Hematopoietic multipotent progenitor cell (in vitro differentiated cells): ENCODE data around the gene VPS4B. TPM values are rescaled to one million over a fixed set of nuclear protein-coding genes. Genes with fewer than 3 reads are reported as not detected.
A peak's percentile ranks its signal among the peaks of the same experiment; 100 is the strongest.
"Not testable (repeated sequence)": the region's sequence is repeated elsewhere in the genome, so short reads cannot be mapped to it uniquely, and the experiment has no call there.

Source experiments
- DNase-seq, 3 donors: peaks; one replicate each; pipeline ENCODE4 v3.0.0-alpha.2; 2011 to 2015; ENCODE audit warnings: low read depth in 2 of 3, low spot score in 2 of 3
- total RNA-seq: library from RNA; depleted of rRNA; stranded (reverse); fragments of >200 nt; gene quantifications from one replicate; pipeline ENCODE4 v1.2.3, GENCODE V29; 2012

VPS4B gene
- total RNA-seq, 1 donor = 18.0 TPM

DNA sequence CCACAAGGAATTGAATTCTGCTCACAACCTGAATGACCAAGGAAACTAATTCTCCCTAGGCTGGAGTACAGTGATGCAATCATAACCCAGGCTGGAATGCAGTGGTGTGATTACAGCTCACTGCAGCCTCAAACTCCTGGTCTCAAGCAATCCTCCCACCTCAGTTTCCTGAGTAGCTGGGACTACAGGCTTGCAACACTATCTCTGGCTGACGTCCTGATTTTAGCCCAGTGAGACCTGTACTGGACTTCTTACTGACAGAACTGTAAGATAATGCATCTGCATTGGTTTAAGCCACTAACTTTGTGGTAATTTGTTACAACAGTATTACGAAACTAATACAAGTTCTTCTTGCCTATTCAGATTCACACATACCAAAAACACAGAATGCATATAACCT is 45.7 kb downstream of the VPS4B start:
- no peak for DNase-seq

DNA sequence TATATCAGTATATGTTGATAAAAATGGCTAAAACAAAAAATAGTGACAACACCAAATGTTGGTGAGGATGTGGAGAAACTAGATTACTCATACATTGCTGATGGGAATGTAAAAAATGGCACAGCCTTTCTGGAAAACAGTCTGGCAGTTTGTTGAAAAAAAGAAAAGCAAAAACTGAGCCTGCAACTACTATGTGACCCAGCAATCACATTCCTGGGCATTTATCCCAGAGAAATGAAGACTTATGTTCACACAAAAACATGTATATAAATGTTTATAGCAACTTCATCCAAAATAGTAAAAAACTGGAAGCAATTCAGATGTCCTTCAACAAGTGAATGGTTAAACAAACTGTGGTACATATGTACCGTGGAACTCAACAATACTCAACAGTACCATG is 47.7 kb downstream of the VPS4B start:
- no peak for DNase-seq

DNA sequence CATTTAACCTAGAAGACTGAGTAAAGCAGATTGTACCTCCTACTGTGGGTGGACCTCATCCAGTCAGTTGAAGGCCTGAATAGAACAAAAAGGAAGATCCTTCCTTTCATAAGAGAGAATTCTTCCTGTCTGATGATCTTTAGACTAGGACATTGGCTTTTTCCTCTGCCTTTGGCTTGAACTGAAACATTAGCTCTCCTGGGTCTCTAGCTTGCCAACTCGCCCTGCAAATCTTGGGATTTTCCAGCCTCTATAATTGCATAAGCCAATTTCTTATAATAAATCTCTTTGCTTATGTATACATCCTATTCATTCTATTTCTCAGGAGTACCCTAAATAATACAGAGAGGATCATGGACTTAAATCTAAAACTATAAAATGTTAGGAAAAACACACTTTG is 49.1 kb downstream of the VPS4B start:
- no peak for DNase-seq

DNA sequence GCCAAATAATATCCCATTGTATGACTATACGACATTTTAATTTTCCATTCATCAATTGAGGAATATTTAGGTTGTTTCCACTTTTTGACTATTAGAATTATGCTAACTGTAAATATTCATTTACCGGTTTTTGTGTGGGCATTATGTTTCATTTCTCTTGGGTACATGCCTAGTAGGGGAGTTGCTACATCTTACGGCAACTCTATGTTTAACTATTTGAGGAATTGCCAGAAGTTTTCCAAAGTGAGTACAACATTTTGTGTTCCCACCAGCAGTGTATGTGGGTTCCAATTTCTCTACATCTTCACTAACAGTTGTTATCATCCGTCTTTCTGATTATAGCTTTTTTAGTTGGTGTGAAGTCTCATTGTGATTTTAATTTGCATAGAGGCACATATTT is 53.7 kb downstream of the VPS4B start:
- DNase-seq = no peak

DNA sequence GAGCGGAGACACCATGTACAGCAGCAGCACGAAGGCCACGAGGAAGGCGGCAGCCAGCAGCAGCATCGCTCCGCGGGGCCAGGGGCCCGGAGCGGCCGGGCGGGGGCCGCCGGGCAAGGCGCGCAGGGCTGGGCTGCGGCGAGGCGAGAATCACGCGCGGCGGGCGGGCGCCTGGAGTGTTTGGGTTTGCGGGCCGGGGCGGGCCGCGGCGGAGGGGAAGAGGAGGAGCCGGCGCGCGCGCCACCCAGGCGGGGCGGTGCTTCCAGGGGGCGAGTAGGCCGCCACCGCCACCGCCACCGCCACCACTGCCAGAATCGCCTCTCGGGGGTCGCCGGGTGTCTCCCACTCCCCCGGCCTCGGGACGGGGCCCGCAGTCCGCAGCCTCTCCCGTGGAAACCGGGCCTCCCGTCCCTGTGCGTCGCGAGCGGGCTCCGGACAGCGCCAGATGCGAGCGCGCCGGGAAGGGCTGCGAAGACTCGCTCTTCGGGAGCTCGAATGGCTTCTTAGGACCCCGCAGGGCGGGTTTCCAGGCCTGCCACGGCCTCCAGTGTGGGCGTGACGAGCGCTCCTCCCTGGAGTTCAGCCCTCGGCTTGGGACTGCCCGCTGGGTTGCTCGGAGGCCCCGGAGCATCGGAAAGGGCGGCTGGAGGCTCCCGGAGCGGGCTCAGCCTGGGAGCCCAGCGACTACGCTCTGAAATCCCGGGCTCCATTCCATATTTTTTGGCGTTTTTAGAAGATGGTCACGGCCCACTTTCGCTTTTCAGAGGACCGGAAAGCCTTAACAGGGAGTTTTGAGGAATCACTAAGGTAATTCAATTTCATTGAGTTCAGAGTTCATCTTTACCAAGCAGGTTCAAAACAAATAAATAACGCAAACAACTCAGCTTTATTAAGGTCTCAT is 55.0 kb downstream of the VPS4B start, which contains the start of gene KDSR:
Gene KDSR, minus strand, starts transcription at position 154 of the 901 bp plus-strand sequence. Its CDS starts 88 bp downstream, at position 66.
- peak; percentile 60 to 98 (median 96) for DNase-seq

DNA sequence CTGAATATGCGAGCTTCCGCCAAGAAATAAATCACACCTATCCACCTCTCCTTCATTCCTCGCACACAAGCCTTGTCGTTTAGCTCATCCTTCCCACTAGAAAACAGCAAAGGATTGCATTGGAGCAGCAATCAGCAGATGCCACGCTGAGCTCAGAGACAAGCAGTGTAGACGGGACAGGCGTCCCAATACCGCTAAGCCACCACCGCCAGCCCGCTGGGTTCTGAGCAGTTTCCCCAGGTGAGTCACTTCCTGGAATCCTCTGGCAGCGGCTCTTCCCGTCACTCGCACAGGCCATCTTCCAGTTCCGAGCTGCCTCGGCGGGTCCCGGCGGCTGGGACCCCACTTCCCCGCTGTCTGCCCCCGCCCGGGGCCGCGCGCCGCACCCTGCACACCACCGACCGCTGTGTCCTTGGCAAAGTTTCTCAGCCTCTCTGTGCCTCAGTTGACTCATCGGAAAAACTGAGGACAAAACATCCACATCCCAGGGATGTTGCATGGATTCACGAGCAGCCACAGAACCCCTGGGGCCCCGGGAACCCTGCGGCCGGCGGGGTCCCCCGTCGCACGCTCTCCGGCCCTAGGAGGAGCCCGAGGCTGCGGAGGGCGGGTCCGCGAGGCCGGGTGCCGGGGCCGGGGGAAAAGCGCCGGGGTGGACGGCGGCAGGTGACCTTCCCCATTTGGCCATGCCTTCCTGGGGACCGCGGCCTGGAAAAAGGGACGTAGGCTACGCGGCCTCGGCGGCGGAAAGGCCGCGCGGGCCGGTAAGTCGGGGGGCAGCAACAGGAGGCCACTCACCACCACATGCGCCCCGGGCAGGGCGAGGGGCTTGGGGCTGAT is 55.8 kb downstream of the VPS4B start:
- peak; percentile 29 to 63 (median 46) for DNase-seq

DNA sequence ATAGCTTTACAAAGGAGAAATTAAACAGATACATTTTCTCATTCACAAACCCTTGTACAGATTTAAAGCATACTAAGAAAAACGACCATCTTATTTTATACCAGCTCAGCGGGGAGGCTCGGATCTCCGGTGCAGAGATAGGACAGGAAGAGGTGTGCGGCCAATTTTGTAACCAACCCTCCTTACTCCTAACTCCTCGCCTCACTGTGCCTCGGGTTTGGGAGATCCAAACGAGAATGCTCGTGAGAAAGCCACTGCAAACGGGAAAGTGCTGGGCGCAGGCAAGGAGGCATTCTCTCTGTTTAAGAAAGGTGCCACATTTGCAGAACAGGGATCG is 56.4 kb downstream of the VPS4B start:
- no peak for DNase-seq

DNA sequence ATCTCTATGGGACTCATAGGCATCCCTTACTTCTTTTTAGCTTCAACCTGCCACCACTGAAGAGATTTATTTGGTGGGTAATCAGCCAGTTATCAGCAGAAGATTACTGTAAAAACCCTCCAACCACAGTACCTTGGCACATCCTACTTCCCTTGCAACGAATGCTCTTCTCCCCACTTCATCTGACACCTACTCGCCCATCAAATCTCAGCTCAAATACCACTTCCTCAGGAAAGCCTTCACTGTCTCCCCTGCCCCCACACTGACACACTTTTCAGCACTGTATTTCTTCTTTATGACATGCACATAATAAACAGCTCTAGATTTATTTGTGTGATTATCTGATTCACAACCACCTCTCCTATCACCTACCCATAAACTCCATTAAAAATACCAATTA is 58.3 kb downstream of the VPS4B start:
- DNase-seq = no peak

DNA sequence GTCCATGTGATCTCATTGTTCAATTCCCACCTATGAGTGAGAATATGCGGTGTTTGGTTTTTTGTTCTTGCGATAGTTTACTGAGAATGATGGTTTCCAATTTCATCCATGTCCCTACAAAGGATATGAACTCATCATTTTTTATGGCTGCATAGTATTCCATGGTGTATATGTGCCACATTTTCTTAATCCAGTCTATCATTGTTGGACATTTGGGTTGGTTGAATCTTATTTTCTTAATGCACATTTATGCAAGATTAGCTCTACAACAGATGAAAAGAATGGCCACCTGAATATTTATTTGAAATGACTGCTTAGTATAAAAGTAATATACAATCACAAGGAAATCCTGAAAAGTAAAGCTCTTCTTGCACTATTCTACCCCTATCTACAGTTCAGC is 58.9 kb downstream of the VPS4B start:
- DNase-seq = not testable (repeated sequence)

DNA sequence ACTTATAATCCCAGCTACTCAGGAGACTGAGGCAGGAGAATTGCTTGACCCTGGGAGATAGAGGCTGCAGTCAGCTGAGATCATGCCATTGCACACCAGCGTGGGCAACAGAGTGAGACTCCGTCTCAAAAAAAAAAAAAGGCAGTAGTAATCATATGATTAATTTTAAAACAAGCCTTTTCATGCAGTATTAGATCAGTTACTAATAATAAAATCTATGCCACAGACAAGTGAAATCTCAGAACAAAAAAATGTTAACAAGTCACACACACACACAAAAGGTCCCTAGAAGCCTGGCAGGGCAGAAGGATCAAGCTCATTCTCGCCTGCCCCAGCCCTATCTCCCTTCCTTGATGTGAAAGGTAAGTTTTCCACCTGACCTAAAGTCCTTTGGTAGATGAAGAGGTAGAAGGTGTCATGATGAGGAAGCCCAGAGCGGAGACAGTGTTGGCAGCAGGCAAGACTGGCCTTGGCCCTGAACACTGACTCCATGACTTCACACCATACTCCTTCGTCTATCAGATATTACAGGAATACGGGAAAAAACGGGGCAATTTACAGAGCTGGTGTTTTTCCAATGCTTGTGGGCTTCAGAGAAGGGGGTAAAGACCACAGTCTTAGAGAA is 65.9 kb downstream of the VPS4B start:
- no peak for DNase-seq

DNA sequence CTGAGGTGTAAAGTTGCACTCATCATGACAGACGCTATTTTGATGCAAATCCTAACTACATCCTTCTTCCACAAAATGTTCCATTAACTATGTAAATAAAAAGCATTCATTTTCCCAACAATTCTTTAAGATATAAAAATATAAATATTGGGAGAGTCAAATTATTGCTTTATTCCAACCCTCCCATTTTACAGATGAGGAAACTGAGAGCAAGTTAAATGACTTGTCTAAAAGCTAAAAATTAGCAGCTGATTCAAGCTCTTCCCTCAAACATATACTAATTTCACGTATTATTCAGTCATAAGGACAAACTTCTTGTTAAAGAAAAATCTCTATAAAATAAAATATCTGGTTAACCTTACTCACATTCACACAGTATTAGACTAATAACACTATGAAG is 72.0 kb downstream of the VPS4B start:
- no peak for DNase-seq

DNA sequence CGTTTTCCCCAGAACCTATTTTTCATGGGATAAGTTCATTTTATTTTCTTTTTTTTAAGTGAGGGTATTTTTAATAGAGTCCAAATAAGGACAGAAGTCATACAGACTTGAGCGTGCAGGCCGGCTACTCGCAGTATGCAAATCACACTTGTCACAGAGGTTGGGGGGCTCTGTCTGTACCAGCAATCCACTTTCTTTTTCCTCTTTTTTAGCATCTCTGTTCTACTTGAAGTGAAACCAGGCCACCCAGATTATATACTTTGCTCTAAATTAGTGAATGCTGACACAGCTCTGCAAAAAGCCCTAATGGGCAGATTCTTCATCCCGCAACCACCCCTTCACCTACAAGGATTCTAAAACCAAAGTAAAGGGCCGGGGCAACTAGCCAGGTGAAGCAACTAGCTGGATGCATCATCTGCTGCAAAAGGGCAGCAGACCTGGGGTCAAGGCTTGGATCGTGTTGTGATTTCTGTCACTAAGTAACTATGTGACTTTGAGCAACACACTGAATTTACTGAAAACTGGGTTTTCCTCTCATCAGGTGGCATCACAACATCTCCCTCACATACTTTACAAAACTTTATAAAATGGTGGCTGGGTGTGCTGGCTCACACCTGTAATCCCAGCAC is 73.7 kb downstream of the VPS4B start:
- no peak for DNase-seq

DNA sequence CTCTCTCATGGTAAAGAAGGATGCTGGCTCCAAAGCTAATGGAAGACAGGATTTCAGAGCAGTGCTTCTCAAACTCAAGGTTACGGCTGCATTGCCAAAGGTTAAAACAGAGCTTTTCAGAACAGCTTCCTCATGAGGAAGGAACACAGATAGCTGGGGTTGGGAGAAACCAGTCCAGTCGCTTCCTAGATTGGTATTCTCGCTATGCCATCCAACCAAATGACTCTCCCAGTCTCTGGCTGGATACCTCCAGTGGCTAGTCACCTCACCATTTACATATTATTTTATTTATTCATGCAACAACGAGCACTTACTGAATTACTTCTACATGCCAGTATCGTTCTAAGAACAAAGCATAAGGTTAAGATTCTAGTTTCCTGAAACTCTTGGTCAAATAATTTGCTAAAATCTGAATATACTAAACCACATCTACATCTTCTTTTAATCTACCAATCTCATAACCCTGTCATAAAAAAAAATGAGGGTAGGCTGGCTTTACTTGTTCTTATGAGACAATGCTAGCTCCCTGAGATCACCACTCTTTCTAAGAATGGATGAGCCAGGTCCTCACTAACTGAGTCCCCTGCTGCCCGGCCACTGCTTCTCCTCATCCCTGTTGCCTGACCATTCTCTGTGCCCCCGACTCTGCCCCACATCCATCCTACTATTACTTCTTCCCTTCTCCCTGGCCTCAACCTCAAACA is 75.6 kb downstream of the VPS4B start:
- no peak for DNase-seq

DNA sequence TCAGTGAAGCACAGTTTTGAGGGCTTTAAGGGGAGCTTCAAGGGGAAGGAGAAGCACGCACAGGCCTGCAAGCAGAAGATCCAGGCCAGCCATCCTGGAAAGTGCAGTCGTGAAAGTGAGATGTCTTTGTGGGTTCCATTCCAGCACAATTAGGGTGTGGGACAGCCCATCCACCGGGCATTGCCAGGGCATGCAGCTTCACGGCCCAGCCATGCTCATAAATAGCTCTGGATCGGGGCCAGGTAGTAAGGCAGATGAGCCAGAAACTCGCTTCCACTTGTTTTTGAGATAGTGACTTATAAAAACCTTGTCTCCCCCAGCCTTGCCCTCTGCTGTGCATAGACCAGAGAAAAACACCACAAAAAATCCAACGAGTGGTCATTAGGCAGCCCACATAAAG is 76.2 kb downstream of the VPS4B start:
- no peak for DNase-seq

DNA sequence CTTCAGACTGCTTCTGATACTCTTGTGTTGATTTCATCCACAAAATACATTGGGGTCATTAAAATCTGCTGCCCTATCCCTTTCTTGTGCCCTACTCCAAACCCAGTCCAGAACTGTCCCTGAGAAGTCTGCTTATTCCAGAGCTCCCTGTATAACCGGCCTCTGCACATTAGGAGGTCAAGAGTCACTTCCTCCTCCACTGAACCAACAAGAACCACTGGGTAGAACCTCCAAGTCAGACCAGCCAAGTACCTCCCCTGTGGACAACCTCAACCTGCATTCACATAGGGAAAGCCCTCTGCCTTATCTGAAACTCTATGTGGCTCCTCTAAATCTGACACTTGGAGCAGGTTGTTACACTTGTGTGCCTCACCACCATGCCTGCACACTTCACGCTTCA is 77.4 kb downstream of the VPS4B start:
- DNase-seq = no peak

DNA sequence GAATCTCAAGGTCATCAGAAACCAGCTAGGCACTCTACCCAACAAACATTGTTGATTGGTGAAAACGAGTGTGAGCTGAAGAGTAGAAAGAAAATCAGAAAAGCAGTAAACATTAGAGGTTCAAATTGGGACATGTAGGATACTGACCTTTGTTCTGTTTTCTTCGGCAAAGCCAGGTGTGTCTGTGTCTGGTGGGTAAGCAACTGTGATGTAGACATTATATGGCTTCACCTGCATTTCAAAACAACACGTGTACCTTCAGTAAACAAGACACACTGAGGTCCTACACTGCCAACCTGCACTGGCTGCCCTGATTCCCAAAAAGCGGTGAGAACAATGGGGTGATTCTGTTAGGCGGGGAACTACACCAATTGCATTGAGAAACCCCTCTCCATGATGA is 78.0 kb downstream of the VPS4B start:
- DNase-seq = no peak

DNA sequence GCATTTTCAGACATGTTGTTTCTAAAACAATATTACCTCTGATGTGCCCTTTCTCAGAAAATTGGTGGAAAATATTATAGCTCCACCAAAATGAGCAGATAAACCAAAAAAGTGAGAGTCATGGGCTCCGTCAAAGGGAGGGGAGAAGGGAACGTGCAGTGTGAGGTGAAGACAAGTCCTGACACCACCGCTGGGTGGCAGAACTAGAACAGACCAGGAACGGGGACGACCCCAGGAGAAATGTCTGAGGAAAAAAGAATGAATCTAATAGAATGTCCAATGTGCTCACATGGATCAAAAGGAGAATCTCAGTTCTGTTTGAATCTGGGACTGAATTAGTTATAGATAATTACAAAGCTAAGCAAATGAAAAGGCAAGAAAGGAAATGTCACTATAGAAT is 80.1 kb downstream of the VPS4B start:
- DNase-seq = peak in 2 of 3 donors; percentile 29 to 47

DNA sequence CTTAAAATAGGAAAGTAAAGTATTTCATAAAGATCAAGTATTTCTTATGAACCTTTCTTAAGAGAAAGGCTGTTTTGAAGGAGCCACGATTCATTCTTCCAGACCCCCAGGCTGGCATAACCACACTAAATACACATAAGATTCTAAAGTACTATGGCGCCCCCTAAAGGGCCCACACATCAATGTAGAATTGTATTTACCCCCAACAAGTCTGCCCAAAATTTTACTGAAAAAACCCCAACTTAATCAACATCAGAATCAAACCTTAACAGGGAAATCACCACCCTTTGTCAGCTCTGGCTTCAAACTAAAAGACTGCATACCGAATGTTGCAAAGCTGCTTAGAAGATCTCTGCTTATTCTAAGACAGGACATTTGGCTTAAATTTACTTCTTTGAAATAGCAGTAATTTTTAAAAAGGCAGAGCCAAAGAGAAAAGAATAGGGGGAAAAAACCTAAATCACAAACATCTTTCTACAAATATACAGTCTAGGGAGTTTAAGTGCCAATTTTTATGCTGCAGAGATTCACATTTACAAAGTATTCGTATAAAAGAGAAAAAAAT is 82.3 kb downstream of the VPS4B start:
- DNase-seq = peak in 2 of 3 donors; percentile 59 to 82
